HepG2 (cell line): ENCODE measurements around the gene GPC3. TPM values are rescaled to one million over a fixed set of nuclear protein-coding genes. Genes with fewer than 3 reads are reported as not detected.
A peak's percentile ranks its signal among the peaks of the same experiment; 100 is the strongest.

Experiments used
- BCLAF1 ChIP-seq: fragments of 450-650 bp; IDR thresholded peaks from 2 replicates; pipeline ENCODE4 v1.6.1; 2017; ENCODE audit warnings: mild to moderate bottlenecking
- CREM ChIP-seq, 2 experiments: sonication (generic) in 1 of 2; formaldehyde crosslinking in 1 of 2; IDR thresholded peaks; 2 replicates each; pipeline versions ENCODE4 v1.4.0 to v1.6.1; 2016 to 2020; ENCODE audit warnings: antibody characterized with exemption in 1 of 2, mild to moderate bottlenecking in 1 of 2, missing genetic modification reagents in 1 of 2
- EZH2 ChIP-seq: conservative IDR thresholded peaks from 2 replicates; pipeline ENCODE4 v1.6.1; 2012; ENCODE audit warnings: mild to moderate bottlenecking, low read depth, low read length, moderate library complexity
- HOXA5 ChIP-seq: sonication (generic); formaldehyde crosslinking; IDR thresholded peaks from 2 replicates; pipeline ENCODE4 v1.4.0; 2020; ENCODE audit warnings: missing genetic modification reagents
- LCORL ChIP-seq, 2 experiments: fragments of 450-650 bp in 1 of 2; sonication (generic) in 1 of 2; formaldehyde crosslinking in 1 of 2; IDR thresholded peaks; 2 replicates each; pipeline versions ENCODE4 v1.5.0 to v1.6.1; 2017 to 2020; ENCODE audit warnings: antibody characterized with exemption in 1 of 2, missing genetic modification reagents in 1 of 2
- MED8 ChIP-seq: sonication (generic); formaldehyde crosslinking; IDR thresholded peaks from 2 replicates; pipeline ENCODE4 v1.8.1; 2023; ENCODE audit warnings: mild to moderate bottlenecking, missing genetic modification reagents; ENCODE audit not compliant: insufficient replicate concordance
- PHF5A ChIP-seq: IDR thresholded peaks from one replicate; pipeline ENCODE4 v1.6.1; 2018; ENCODE audit warnings: low read depth, missing genetic modification reagents; ENCODE audit not compliant: unreplicated experiment
- SOX5 ChIP-seq: IDR thresholded peaks from 2 replicates; pipeline ENCODE4 v1.6.1; 2016; ENCODE audit warnings: borderline replicate concordance
- TARDBP ChIP-seq: sonication (generic); formaldehyde crosslinking; IDR thresholded peaks from 2 replicates; pipeline ENCODE4 v1.8.0; 2022; ENCODE audit warnings: mild to moderate bottlenecking, missing genetic modification reagents
- TCF7 ChIP-seq: sonication (generic); IDR thresholded peaks from 2 replicates; pipeline ENCODE4 v1.6.1; 2016; ENCODE audit warnings: antibody characterized with exemption, low read depth
- TFDP2 ChIP-seq: sonication (generic); formaldehyde crosslinking; IDR thresholded peaks from 2 replicates; pipeline ENCODE4 v1.4.0; 2020; ENCODE audit warnings: missing genetic modification reagents
- ZBTB7B ChIP-seq: sonication (generic); formaldehyde crosslinking; IDR thresholded peaks from 2 replicates; pipeline ENCODE4 v1.4.0; 2020; ENCODE audit warnings: missing genetic modification reagents
- ZKSCAN8 ChIP-seq: IDR thresholded peaks from 2 replicates; pipeline ENCODE4 v1.6.1; 2016; ENCODE audit warnings: borderline replicate concordance, missing genetic modification reagents, missing compliant biosample characterization
- ZNF263 ChIP-seq: sonication (generic); formaldehyde crosslinking; IDR thresholded peaks from 2 replicates; pipeline ENCODE4 v1.4.0; 2020; ENCODE audit warnings: missing genetic modification reagents
- ZNF543 ChIP-seq: sonication (generic); formaldehyde crosslinking; IDR thresholded peaks from 2 replicates; pipeline ENCODE4 v1.4.0; 2020; ENCODE audit warnings: mild to moderate bottlenecking, missing genetic modification reagents
- ZNF777 ChIP-seq: sonication (generic); formaldehyde crosslinking; IDR thresholded peaks from 2 replicates; pipeline ENCODE4 v1.4.0; 2020; ENCODE audit warnings: missing genetic modification reagents
- ZSCAN29 ChIP-seq: sonication (generic); formaldehyde crosslinking; conservative IDR thresholded peaks from 2 replicates; pipeline ENCODE4 v1.4.0; 2020; ENCODE audit warnings: mild to moderate bottlenecking, missing genetic modification reagents
- polyA plus RNA-seq, 8 experiments: library from polyadenylated mRNA; depleted of rRNA in 3 of 8; stranded (reverse) in 7 of 8; unstranded in 1 of 8; fragments of >200 nt; fragmentation: Illumina TruSeq in 4 of 8; extraction: Trizol in 4 of 8; gene quantifications; 2 replicates each; pipeline versions ENCODE4 v1.2.1 to v1.2.3, GENCODE V29; 2011 to 2016; ENCODE audit warnings: low read depth in 4 of 8, missing spikeins in 1 of 8, mixed read lengths in 1 of 8; ENCODE audit not compliant: insufficient read depth in 1 of 8
- total RNA-seq, 5 experiments: library from RNA; depleted of rRNA; stranded (reverse); fragments of >200 nt; fragmentation: Illumina TruSeq; extraction: Trizol; gene quantifications; 2 replicates each; pipeline ENCODE4 v1.2.3, GENCODE V29; 2016; ENCODE audit warnings: low read depth in 1 of 5
- TF ChIP-seq, protein P1 (sequence below): sonication (generic); formaldehyde crosslinking; IDR thresholded peaks from 2 replicates; pipeline ENCODE4 v1.5.0; 2020; ENCODE audit warnings: missing genetic modification reagents
- TF ChIP-seq, protein P2 (sequence below): sonication (generic); formaldehyde crosslinking; IDR thresholded peaks from 2 replicates; pipeline ENCODE4 v1.4.0; 2020; ENCODE audit warnings: missing genetic modification reagents
- TF ChIP-seq, protein P3 (sequence below): sonication (generic); formaldehyde crosslinking; IDR thresholded peaks from 2 replicates; pipeline ENCODE4 v1.4.0; 2020; ENCODE audit warnings: missing genetic modification reagents

Gene GPC3
- total and polyA plus RNA-seq, 2 of the 13 experiments (the other 11 are each of a cell fraction or from before 2014, with no cell fraction given): 1,799 to 3,263 TPM

- TF ChIP-seq ZKSCAN8 (CRISPR knock-in tag): no peak
- TF ChIP-seq SOX5: peak; percentile 33; the same call in 1 of the 2 replicates
- TF ChIP-seq ZNF543 (CRISPR knock-in tag): no peak
- no peak for TF ChIP-seq TARDBP (CRISPR knock-in tag)
- TF ChIP-seq BCLAF1: no peak
- TF ChIP-seq ZBTB7B (CRISPR knock-in tag): no peak
- TF ChIP-seq PHF5A: no peak
- no peak for TF ChIP-seq ZNF777 (CRISPR knock-in tag)
- TF ChIP-seq, protein P1, sequence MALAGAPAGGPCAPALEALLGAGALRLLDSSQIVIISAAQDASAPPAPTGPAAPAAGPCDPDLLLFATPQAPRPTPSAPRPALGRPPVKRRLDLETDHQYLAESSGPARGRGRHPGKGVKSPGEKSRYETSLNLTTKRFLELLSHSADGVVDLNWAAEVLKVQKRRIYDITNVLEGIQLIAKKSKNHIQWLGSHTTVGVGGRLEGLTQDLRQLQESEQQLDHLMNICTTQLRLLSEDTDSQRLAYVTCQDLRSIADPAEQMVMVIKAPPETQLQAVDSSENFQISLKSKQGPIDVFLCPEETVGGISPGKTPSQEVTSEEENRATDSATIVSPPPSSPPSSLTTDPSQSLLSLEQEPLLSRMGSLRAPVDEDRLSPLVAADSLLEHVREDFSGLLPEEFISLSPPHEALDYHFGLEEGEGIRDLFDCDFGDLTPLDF (CRISPR knock-in tag): no peak
- no peak for TF ChIP-seq EZH2
- no peak for TF ChIP-seq ZSCAN29
- TF ChIP-seq TCF7: peak; percentile 64; the same call in 1 of the 2 replicates
- TF ChIP-seq LCORL (IDR thresholded peaks at IDR 0.05): no peak
- peak; percentile 29; the same call in 1 of the 2 replicates for TF ChIP-seq LCORL (CRISPR knock-in tag; IDR thresholded peaks at IDR 0.05)
- TF ChIP-seq CREM (IDR thresholded peaks at IDR 0.05): peak; percentile 17; the same call in 1 of the 2 replicates
- no peak for TF ChIP-seq CREM (CRISPR knock-in tag; IDR thresholded peaks at IDR 0.05)
- no peak for TF ChIP-seq HOXA5 (CRISPR knock-in tag)
- TF ChIP-seq, protein P2, sequence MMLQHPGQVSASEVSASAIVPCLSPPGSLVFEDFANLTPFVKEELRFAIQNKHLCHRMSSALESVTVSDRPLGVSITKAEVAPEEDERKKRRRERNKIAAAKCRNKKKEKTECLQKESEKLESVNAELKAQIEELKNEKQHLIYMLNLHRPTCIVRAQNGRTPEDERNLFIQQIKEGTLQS: 0 out of 2 replicates have a peak, but pooled peaks have one; percentile 27
- TF ChIP-seq MED8 (CRISPR knock-in tag): no peak
- no peak for TF ChIP-seq ZNF263
- TF ChIP-seq TFDP2: no peak
- TF ChIP-seq, protein P3, sequence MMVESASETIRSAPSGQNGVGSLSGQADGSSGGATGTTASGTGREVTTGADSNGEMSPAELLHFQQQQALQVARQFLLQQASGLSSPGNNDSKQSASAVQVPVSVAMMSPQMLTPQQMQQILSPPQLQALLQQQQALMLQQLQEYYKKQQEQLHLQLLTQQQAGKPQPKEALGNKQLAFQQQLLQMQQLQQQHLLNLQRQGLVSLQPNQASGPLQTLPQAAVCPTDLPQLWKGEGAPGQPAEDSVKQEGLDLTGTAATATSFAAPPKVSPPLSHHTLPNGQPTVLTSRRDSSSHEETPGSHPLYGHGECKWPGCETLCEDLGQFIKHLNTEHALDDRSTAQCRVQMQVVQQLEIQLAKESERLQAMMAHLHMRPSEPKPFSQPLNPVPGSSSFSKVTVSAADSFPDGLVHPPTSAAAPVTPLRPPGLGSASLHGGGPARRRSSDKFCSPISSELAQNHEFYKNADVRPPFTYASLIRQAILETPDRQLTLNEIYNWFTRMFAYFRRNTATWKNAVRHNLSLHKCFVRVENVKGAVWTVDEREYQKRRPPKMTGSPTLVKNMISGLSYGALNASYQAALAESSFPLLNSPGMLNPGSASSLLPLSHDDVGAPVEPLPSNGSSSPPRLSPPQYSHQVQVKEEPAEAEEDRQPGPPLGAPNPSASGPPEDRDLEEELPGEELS (CRISPR knock-in tag): peak; percentile 59; the same call in 1 of the 2 replicates
Measured at GRCh38 chrX:133892337-133892736, 93.1 kb downstream of the GPC3 start (continued).
